Ovary (tissue), 9 donors: Measurements from ENCODE around the gene SNAP29. TPM values are rescaled to one million over a fixed set of nuclear protein-coding genes. Genes with fewer than 3 reads are reported as not detected.

Experiments
- DNase-seq, 5 donors: peaks; one replicate each; pipeline ENCODE4 v3.0.0-alpha.2; 2019 to 2020
- H3K27ac ChIP-seq, 2 donors: fragments of 200-600 bp; one replicate each; pipeline versions ENCODE4 v1.5.1 to v1.8.0; 2019 to 2022
- H3K27me3 ChIP-seq: fragments of 200-600 bp; one replicate; pipeline ENCODE4 v1.8.0; 2022
- H3K36me3 ChIP-seq: fragments of 200-600 bp; sonication (generic); one replicate; pipeline ENCODE4 v1.5.1; 2019
- H3K4me1 ChIP-seq: one replicate; pipeline ENCODE4 v1.8.1; 2013; ENCODE audit warnings: mild to moderate bottlenecking, moderate library complexity; ENCODE audit not compliant: insufficient read depth
- H3K4me3 ChIP-seq: fragments of 200-600 bp; sonication (generic); one replicate; pipeline ENCODE4 v1.5.1; 2017
- H3K9me3 ChIP-seq, 2 donors: fragments of 200-600 bp in 1 of 2; sonication (generic) in 1 of 2; one replicate each; pipeline versions ENCODE4 v1.5.1 to v1.8.1; 2013 to 2019; ENCODE audit warnings: mild to moderate bottlenecking in 1 of 2, moderate library complexity in 1 of 2
- CTCF ChIP-seq, 3 donors: fragments of 450-650 bp in 2 of 3; fragments of 200-600 bp in 1 of 3; IDR thresholded peaks; one replicate each; pipeline versions ENCODE4 v1.5.1 to v1.8.0; 2016 to 2022; ENCODE audit warnings: antibody characterized with exemption in 3 of 3, mild to moderate bottlenecking in 1 of 3
- EP300 ChIP-seq: sonication (generic); formaldehyde crosslinking; IDR thresholded peaks from one replicate; pipeline ENCODE4 v1.6.1; 2017; ENCODE audit warnings: antibody characterized with exemption
- POLR2A ChIP-seq: fragments of 450-650 bp; IDR thresholded peaks from one replicate; pipeline ENCODE4 v1.6.1; 2017; ENCODE audit warnings: antibody characterized with exemption, mild to moderate bottlenecking, moderate library complexity
- WGBS, 3 donors: extraction: QIAGEN DNeasy Blood & Tissue Kit in 1 of 3; methylation state at CpG; one replicate each; pipeline versions ENCODE4 v1.1.5 to v1.1.7; 2013 to 2017; 5-methylcytosine and 5-hydroxymethylcytosine counted together
- intact Hi-C, 4 donors: fragments of 100-400 bp; cut with DNase I; formaldehyde crosslinking; loops; one replicate each; pipeline versions ENCODE4 v1.11.0 to v1.15.1; 2022 to 2023
- polyA plus RNA-seq, 2 donors: library from polyadenylated mRNA; stranded (reverse); fragments of 200-250 nt in 1 of 2; fragments of 350-450 nt in 1 of 2; fragmentation: Illumina TruSeq in 1 of 2; extraction: RNeasy Lipid Tissue Mini Kit (QIAGEN cat#74804) in 1 of 2; gene quantifications; one replicate each; pipeline ENCODE4 v1.2.3, GENCODE V29; 2013 to 2014
- total RNA-seq, 7 donors: library from RNA; depleted of rRNA in 2 of 7; stranded (reverse); fragments of >200 nt in 2 of 7; fragmentation: NEBNext Ultra II Directional in 3 of 7; extraction: Animal tissue kit (Norgen Biotek cat#: 25700) in 3 of 7; gene quantifications; one replicate each; pipeline versions ENCODE4 v1.1.0 to v1.2.4, GENCODE V29; 2016 to 2023
- donor health status: DM: no; HTN: no; CAD: no; lungs with moderate emphysema.
- donor health status: DM: no; HTN: no; CAD: no.
- donor health status: Bipolar disorder and iron deficiency.
- donor health status: DM: yes; HTN: yes; CAD: no.
- donor health status: DM: no; HTN: no; CAD: no.
- donor health status: DM: yes; HTN: yes; CAD: no.

The SNAP29 gene
- total and polyA plus RNA-seq, 9 donors = 12.0 to 58.6 (median 22.9) TPM

- no peak for DNase-seq
- 92 to 99% (median 95%) methylated on average over 5 of the region's 5 CpGs for WGBS, 3 donors
- Histone ChIP-seq H3K27me3 (no peaks in the 10 kb centered on the region), H3K27ac (no peak overlapping the region), H3K36me3 (no peaks in the 10 kb centered on the region), H3K4me1 (no peaks in the 10 kb centered on the region), H3K4me3 (no peak overlapping the region), H3K9me3 (no peaks in the 10 kb centered on the region)
- TF ChIP-seq EP300 (no peak), CTCF (IDR thresholded peaks at IDR 0.05) (no peak), POLR2A (no peak)
- intact Hi-C loops = no loop called here
Measured at GRCh38 chr22:20811971-20812660, 46.7 kb upstream of the SNAP29 start.

GRCh38 chr22:20813056-20813455, 45.8 kb upstream of the SNAP29 start:
- TF ChIP-seq EP300 (no peak), CTCF (IDR thresholded peaks at IDR 0.05) (no peak), POLR2A (no peak)
- 93 to 96% (median 95%) methylated on average over 4 of the region's 4 CpGs for WGBS, 3 donors
- no peak for DNase-seq
- Histone ChIP-seq H3K9me3 (no peaks in the 10 kb centered on the region), H3K36me3 (no peaks in the 10 kb centered on the region), H3K27ac (no peak overlapping the region), H3K4me3 (no peak overlapping the region), H3K27me3 (no peaks in the 10 kb centered on the region), H3K4me1 (no peaks in the 10 kb centered on the region)
- intact Hi-C loops = no loop called here

GRCh38 chr22:20814221-20814808, 44.5 kb upstream of the SNAP29 start:
- Histone ChIP-seq H3K27me3 (no peaks in the 10 kb centered on the region), H3K36me3 (no peaks in the 10 kb centered on the region), H3K9me3 (no peaks in the 10 kb centered on the region), H3K4me1 (no peaks in the 10 kb centered on the region), H3K4me3 (no peak overlapping the region), H3K27ac (no peak overlapping the region)
- intact Hi-C loops = no loop called here
- TF ChIP-seq CTCF (IDR thresholded peaks at IDR 0.05) (no peak), EP300 (no peak), POLR2A (no peak)
- 95 to 96% (median 96%) methylated on average over 5 of the region's 5 CpGs for WGBS, 3 donors
- no peak for DNase-seq

GRCh38 chr22:20815477-20816050, 43.2 kb upstream of the SNAP29 start:
- Histone ChIP-seq H3K36me3 (no peaks in the 10 kb centered on the region), H3K9me3 (no peaks in the 10 kb centered on the region), H3K27me3 (no peaks in the 10 kb centered on the region), H3K4me3 (no peak overlapping the region), H3K4me1 (no peaks in the 10 kb centered on the region), H3K27ac (no peak overlapping the region)
- no peak for DNase-seq
- intact Hi-C loops = no loop called here
- TF ChIP-seq CTCF (IDR thresholded peaks at IDR 0.05) (no peak), POLR2A (no peak), EP300 (no peak)
- WGBS, 3 donors = 94 to 96% (median 96%) methylated on average over 9 of the region's 9 CpGs
